H9 (cell line): ENCODE results near the gene LILRB3. TPM values are rescaled to one million over a fixed set of nuclear protein-coding genes. Genes with fewer than 3 reads are reported as not detected.

Source experiments
- DNase-seq: peaks from one replicate; pipeline ENCODE4 v3.0.0-alpha.2; 2017
- H2AFZ ChIP-seq: one replicate; pipeline ENCODE4 v1.6.1; 2013; ENCODE audit warnings: mild to moderate bottlenecking, low read length, control low read depth, moderate library complexity
- H2AK5ac ChIP-seq: 2 replicates; pipeline ENCODE4 v1.6.1; 2013; ENCODE audit warnings: low read length, control low read depth, mixed read lengths; ENCODE audit not compliant: insufficient read length
- H2BK120ac ChIP-seq: one replicate; pipeline ENCODE4 v1.6.1; 2013; ENCODE audit warnings: low read depth, mild to moderate bottlenecking, low read length, control low read depth, inconsistent platforms; ENCODE audit not compliant: poor library complexity, severe bottlenecking
- H2BK12ac ChIP-seq: 2 replicates; pipeline ENCODE4 v1.6.1; 2013; ENCODE audit warnings: low read length, control low read depth, mixed read lengths, low read depth; ENCODE audit not compliant: insufficient read length
- H2BK15ac ChIP-seq: 2 replicates; pipeline ENCODE4 v1.6.1; 2013; ENCODE audit warnings: low read depth, low read length, control low read depth
- H2BK20ac ChIP-seq: one replicate; pipeline ENCODE4 v1.6.1; 2013; ENCODE audit warnings: low read depth, mild to moderate bottlenecking, low read length, control low read depth, inconsistent platforms; ENCODE audit not compliant: poor library complexity, severe bottlenecking
- H2BK5ac ChIP-seq: 2 replicates; pipeline ENCODE4 v1.6.1; 2013; ENCODE audit warnings: low read length, control low read depth, mixed read lengths; ENCODE audit not compliant: insufficient read length
- H3K14ac ChIP-seq: 2 replicates; pipeline ENCODE4 v1.6.1; 2013; ENCODE audit warnings: low read length, control low read depth; ENCODE audit not compliant: insufficient read depth
- H3K18ac ChIP-seq: 2 replicates; pipeline ENCODE4 v1.6.1; 2013; ENCODE audit warnings: low read depth, mild to moderate bottlenecking, mixed read lengths, low read length, control low read depth; ENCODE audit not compliant: insufficient read length
- H3K23ac ChIP-seq: 2 replicates; pipeline ENCODE4 v1.6.1; 2013; ENCODE audit warnings: low read length, control low read depth, mixed read lengths, low read depth; ENCODE audit not compliant: insufficient read length
- H3K23me2 ChIP-seq: 2 replicates; pipeline ENCODE4 v1.6.1; 2013; ENCODE audit warnings: low read depth, mild to moderate bottlenecking, mixed read lengths, low read length, control low read depth; ENCODE audit not compliant: insufficient read length, poor library complexity, severe bottlenecking
- H3K27ac ChIP-seq: 2 replicates; pipeline ENCODE4 v1.5.1; 2013; ENCODE audit warnings: low read length, control low read depth, mixed read lengths, low read depth; ENCODE audit not compliant: insufficient read length
- H3K27me3 ChIP-seq: 2 replicates; pipeline ENCODE4 v1.6.1; 2013; ENCODE audit warnings: low read length, control low read depth, inconsistent platforms; ENCODE audit not compliant: insufficient read depth
- H3K4ac ChIP-seq: 2 replicates; pipeline ENCODE4 v1.6.1; 2013; ENCODE audit warnings: low read depth, mild to moderate bottlenecking, control low read depth, inconsistent platforms, low read length, moderate library complexity
- H3K4me1 ChIP-seq: 2 replicates; pipeline ENCODE4 v1.6.1; 2013; ENCODE audit warnings: low read length, control low read depth, inconsistent platforms; ENCODE audit not compliant: insufficient read depth
- H3K4me2 ChIP-seq: 2 replicates; pipeline ENCODE4 v1.6.1; 2013; ENCODE audit warnings: low read length, control low read depth, mixed read lengths; ENCODE audit not compliant: insufficient read length, insufficient read depth
- H3K56ac ChIP-seq: 2 replicates; pipeline ENCODE4 v1.6.1; 2013; ENCODE audit warnings: low read depth, mild to moderate bottlenecking, mixed read lengths, low read length, control low read depth; ENCODE audit not compliant: insufficient read length
- H3K79me1 ChIP-seq: 2 replicates; pipeline ENCODE4 v1.6.1; 2013; ENCODE audit warnings: low read depth, mild to moderate bottlenecking, moderate library complexity, low read length, control low read depth, inconsistent platforms; ENCODE audit not compliant: insufficient read depth, poor library complexity, severe bottlenecking
- H3K79me2 ChIP-seq: 2 replicates; pipeline ENCODE4 v1.6.1; 2013; ENCODE audit warnings: low read length, control low read depth, inconsistent platforms; ENCODE audit not compliant: insufficient read depth
- H3K9ac ChIP-seq: 2 replicates; pipeline ENCODE4 v1.6.1; 2013; ENCODE audit warnings: low read length, control low read depth, mixed read lengths; ENCODE audit not compliant: insufficient read length; ENCODE audit errors: extremely low read depth
- H3K9me3 ChIP-seq: one replicate; pipeline ENCODE4 v1.6.1; 2013; ENCODE audit warnings: low read depth, low read length, inconsistent platforms; ENCODE audit not compliant: control insufficient read depth
- H3T11ph ChIP-seq: one replicate; pipeline ENCODE4 v1.6.1; 2013; ENCODE audit warnings: mild to moderate bottlenecking, low read length, control low read depth, inconsistent platforms
- H4K20me1 ChIP-seq: one replicate; pipeline ENCODE4 v1.6.1; 2013; ENCODE audit not compliant: control insufficient read depth, insufficient read length, insufficient read depth
- H4K5ac ChIP-seq: 2 replicates; pipeline ENCODE4 v1.6.1; 2013; ENCODE audit warnings: low read depth, mild to moderate bottlenecking, mixed read lengths, low read length, control low read depth; ENCODE audit not compliant: insufficient read length
- H4K8ac ChIP-seq: replicated peaks from 2 replicates; pipeline ENCODE4 v1.6.1; 2013; ENCODE audit warnings: low read length, control low read depth, mixed read lengths, low read depth; ENCODE audit not compliant: insufficient read length
- H4K91ac ChIP-seq: 2 replicates; pipeline ENCODE4 v1.6.1; 2013; ENCODE audit warnings: low read depth, mild to moderate bottlenecking, moderate library complexity, mixed read lengths, low read length, control low read depth; ENCODE audit not compliant: insufficient read length
- H3K27ac Mint-ChIP-seq, 3 experiments: 2 replicates in 2 of 3; 3 replicates in 1 of 3; pipeline ENCODE4 v1.8.0; 2020 to 2021; ENCODE audit warnings: mixed read lengths in 3 of 3, mild to moderate bottlenecking in 1 of 3, moderate library complexity in 1 of 3
- H3K27me3 Mint-ChIP-seq: 2 replicates; pipeline ENCODE4 v1.8.0; 2021; ENCODE audit warnings: low read depth, mild to moderate bottlenecking, moderate library complexity, mixed read lengths
- H3K36me3 Mint-ChIP-seq, 3 experiments: 2 replicates in 2 of 3; 3 replicates in 1 of 3; pipeline ENCODE4 v1.8.0; 2020 to 2021; ENCODE audit warnings: low read depth in 3 of 3, mixed read lengths in 3 of 3; ENCODE audit not compliant: insufficient read depth in 1 of 3
- H3K4me1 Mint-ChIP-seq, 2 experiments: 2 replicates each; pipeline ENCODE4 v1.8.0; 2020; ENCODE audit warnings: mixed read lengths in 2 of 2
- H3K4me3 Mint-ChIP-seq, 2 experiments: 2 replicates in 1 of 2; 3 replicates in 1 of 2; pipeline ENCODE4 v1.8.0; 2020 to 2021; ENCODE audit warnings: mild to moderate bottlenecking in 2 of 2, mixed read lengths in 2 of 2, moderate library complexity in 1 of 2
- H3K9me3 Mint-ChIP-seq, 2 experiments: 2 replicates in 1 of 2; 3 replicates in 1 of 2; pipeline ENCODE4 v1.8.0; 2020; ENCODE audit warnings: mild to moderate bottlenecking in 2 of 2, mixed read lengths in 2 of 2, moderate library complexity in 1 of 2
- CTCF ChIP-seq: fragments of 200-600 bp; sonication (generic); conservative IDR thresholded peaks from 3 replicates; pipeline ENCODE4 v1.8.0; 2021; ENCODE audit warnings: antibody characterized with exemption, mild to moderate bottlenecking
- WGBS: extraction: QIAGEN DNeasy Blood & Tissue Kit; methylation state at CpG from one replicate; pipeline ENCODE4 v1.1.7; 2013; ENCODE audit warnings: missing lambda C conversion rate, low lambda C conversion rate, mixed read lengths; ENCODE audit not compliant: insufficient read length; ENCODE audit errors: extremely low coverage; 5-methylcytosine and 5-hydroxymethylcytosine counted together
- total RNA-seq: library from RNA; stranded (reverse); gene quantifications from 2 replicates; pipeline ENCODE4 v1.2.1, GENCODE V29; 2021

The LILRB3 gene
- total RNA-seq, 1 experiment from 2014 or later: not detected

GRCh38 chr19:54169149-54169740 is 53.6 kb downstream of the LILRB3 start:
- no peak overlapping the region for H4K5ac ChIP-seq
- H3K23ac ChIP-seq: no peak overlapping the region
- H3K79me1 ChIP-seq: no peaks in the 10 kb centered on the region
- H2AK5ac ChIP-seq: no peak overlapping the region
- H3K9me3 ChIP-seq: no peaks in the 10 kb centered on the region
- H2BK15ac ChIP-seq: no peak overlapping the region
- H3K14ac ChIP-seq: no peak overlapping the region
- DNase-seq: no peak
- no peak overlapping the region for H3T11ph ChIP-seq
- no peak overlapping the region for H3K18ac ChIP-seq
- H3K79me2 ChIP-seq: no peaks in the 10 kb centered on the region
- TF ChIP-seq CTCF: no peak
- WGBS: no CpG with 5 or more reads among the region's 21 CpGs
- no peak overlapping the region for H4K8ac ChIP-seq
- H3K4ac ChIP-seq: no peak overlapping the region
- no peak overlapping the region for H3K27ac Mint-ChIP-seq
- H3K27me3 ChIP-seq: no peaks in the 10 kb centered on the region
- peaks cover 0 to 5% (median 0%) of the 10 kb centered on the region in 3 experiments; a peak in 2 of 7 replicates for H3K36me3 Mint-ChIP-seq
- H3K27ac ChIP-seq: no peak overlapping the region
- no peak overlapping the region for H2BK12ac ChIP-seq
- H4K20me1 ChIP-seq: no peaks in the 10 kb centered on the region
- H3K23me2 ChIP-seq: peaks cover 7% of the 10 kb centered on the region
- no peaks in the 10 kb centered on the region for H3K4me1 ChIP-seq
- no peak overlapping the region for H3K56ac ChIP-seq
- H2AFZ ChIP-seq: no peak overlapping the region
- no peak overlapping the region for H3K4me3 Mint-ChIP-seq
- peaks cover 16 to 28% of the 10 kb centered on the region in 2 experiments for H3K4me1 Mint-ChIP-seq
- H2BK20ac ChIP-seq: no peak overlapping the region
- H3K9me3 Mint-ChIP-seq: peaks cover 0 to 3% of the 10 kb centered on the region in 2 experiments; a peak in 1 of 5 replicates
- no peak overlapping the region for H4K91ac ChIP-seq
- no peak overlapping the region for H3K4me2 ChIP-seq
- no peak overlapping the region for H2BK120ac ChIP-seq
- no peak overlapping the region for H2BK5ac ChIP-seq
- no peak overlapping the region for H3K9ac ChIP-seq
- peaks cover 15% of the 10 kb centered on the region for H3K27me3 Mint-ChIP-seq
